ENCODE data around the gene RAPGEF2.

DNA sequence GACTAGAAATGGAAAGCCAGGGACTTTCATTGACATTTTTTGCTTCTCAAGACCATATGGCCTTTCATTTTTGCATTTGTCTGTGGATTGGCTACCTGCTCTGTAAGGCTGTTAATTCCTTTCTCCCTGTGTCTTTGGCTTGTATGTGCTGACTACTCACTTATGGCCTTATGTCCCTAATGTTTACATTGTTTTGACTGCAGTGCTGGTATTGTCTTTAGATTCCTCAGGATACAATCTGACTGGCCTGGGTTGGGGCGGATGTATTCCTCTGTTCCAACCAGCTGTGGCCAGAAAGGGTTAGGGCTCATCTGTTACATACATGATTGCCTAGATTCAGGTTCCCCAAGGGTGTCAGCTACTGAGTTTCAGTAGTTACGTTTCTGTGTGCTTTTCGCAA lies 108.1 kb downstream of the RAPGEF2 start:
- TF ChIP-seq, protein P1, sequence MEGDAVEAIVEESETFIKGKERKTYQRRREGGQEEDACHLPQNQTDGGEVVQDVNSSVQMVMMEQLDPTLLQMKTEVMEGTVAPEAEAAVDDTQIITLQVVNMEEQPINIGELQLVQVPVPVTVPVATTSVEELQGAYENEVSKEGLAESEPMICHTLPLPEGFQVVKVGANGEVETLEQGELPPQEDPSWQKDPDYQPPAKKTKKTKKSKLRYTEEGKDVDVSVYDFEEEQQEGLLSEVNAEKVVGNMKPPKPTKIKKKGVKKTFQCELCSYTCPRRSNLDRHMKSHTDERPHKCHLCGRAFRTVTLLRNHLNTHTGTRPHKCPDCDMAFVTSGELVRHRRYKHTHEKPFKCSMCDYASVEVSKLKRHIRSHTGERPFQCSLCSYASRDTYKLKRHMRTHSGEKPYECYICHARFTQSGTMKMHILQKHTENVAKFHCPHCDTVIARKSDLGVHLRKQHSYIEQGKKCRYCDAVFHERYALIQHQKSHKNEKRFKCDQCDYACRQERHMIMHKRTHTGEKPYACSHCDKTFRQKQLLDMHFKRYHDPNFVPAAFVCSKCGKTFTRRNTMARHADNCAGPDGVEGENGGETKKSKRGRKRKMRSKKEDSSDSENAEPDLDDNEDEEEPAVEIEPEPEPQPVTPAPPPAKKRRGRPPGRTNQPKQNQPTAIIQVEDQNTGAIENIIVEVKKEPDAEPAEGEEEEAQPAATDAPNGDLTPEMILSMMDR (IDR thresholded peaks at IDR 0.05; ENCODE audit: insufficient read depth, low read length, poor library complexity, severe bottlenecking) = no peak
- no peak for TF ChIP-seq EZH2phosphoT487 (conservative IDR thresholded peaks at IDR 0.05; ENCODE audit: low read length)
